ENCODE data around the gene TTLL13.
"Not testable (repeated sequence)": the region's sequence is repeated elsewhere in the genome, so short reads cannot be mapped to it uniquely, and the experiment has no call there.

Gene TTLL13

DNA sequence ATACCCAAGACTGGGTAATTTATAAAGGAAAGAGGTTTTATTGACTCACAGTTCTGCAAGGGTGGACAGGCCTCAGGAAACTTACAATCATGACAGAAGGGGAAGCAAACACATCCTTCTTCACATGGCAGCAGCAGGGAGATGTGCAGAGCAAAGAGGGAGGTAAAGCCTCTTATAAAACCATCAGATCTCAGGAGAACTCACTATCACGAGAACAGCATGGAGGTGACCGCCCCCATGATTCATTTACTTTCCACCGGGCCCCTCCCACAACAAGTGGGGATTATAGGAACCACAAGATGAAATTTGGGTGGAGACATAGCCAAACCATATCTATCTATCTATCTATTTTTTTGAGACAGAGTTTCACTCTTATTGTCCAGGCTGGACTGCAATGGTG, 10.0 kb upstream of the TTLL13 start:
- DNase-seq (ENCODE audit: low spot score), result no peak

DNA sequence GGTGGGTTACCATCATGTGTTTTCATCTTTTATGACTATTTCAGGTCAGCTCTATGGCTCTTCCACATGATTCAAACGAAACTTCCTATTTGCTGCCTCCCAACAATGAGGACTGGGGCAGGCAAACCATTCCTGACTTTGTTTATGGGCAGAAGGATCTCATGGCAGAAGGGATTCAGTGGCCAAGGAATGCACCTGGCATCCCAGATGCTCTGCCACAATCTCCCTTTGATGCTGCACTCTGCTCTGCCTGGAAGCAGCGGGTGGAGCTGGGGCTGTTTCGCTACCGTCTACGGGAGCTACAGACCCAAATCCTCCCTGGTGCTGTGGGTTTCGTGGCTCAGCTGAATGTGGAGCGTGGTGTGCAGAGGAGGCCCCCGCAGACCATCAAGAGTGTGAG, 8.5 kb upstream of the TTLL13 start:
- DNase-seq (ENCODE audit: low spot score), result no peak

DNA sequence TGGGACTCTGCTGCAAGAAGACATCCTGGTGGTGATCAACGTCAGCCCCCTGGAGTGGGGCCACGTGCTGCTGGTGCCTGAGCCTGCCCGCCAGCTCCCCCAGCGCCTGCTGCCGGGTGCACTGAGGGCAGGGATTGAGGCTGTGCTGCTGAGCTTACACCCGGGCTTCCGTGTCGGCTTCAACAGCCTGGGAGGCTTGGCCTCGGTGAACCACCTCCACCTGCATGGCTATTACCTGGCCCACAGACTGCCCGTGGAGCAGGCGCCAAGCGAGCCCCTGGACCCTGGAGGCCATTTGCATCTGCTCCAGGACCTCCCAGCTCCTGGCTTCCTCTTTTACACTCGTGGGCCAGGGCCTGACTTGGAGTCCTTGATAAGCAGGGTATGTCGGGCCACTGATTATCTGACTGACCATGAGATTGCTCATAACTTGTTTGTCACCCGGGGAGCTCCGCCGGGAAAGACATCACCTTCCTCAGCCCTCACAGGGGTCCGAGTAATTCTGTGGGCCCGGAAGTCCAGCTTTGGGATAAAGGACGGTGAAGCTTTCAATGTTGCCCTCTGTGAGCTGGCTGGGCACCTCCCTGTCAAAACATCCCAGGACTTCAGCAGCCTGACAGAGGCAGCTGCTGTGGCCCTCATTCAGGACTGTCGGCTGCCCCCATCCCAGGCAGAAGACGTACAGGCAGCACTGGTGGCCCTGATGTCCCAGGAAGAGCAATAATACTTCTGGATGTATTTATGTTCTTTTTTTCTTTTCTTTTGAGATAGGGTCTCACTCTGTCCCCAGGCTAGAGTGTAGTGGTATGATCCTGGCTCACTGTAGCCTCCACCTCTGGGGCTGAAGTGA, 7.8 kb upstream of the TTLL13 start:
- no peak for DNase-seq (ENCODE audit: low spot score)

DNA sequence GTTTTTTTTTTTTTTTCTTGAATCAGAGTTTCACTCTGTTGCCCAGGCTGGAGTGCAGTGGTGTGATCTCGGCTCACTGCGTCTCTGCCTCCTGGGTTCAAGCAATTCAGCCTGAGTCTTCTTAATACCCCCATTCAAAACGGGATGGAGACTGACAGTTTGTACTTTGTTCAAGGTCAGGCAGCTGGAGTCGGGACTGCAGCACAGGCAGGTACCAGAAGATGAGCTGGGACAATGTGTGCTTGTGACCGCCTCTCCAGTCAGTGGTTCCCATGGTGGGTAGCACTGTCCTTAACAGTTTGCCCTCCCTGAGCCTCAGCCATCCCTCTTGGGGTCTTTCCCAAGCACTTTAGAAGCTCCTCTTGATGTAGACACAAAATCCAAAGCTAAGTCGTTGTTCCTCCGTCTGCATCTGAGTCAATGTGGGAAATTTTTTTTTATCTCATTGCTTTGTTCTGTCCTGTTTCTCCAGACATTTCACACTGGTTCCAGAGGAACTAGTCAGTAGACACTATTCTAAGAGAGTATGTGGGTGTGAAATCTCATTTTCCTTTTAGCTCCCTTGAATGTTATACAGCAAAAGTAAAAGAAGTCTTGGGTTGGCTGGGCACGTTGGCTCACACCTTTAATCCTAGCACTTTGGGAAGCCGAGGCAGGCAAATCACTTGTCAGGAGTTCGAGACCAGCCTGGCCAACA, 5.3 kb upstream of the TTLL13 start:
- DNase-seq (ENCODE audit: low spot score), result no peak

DNA sequence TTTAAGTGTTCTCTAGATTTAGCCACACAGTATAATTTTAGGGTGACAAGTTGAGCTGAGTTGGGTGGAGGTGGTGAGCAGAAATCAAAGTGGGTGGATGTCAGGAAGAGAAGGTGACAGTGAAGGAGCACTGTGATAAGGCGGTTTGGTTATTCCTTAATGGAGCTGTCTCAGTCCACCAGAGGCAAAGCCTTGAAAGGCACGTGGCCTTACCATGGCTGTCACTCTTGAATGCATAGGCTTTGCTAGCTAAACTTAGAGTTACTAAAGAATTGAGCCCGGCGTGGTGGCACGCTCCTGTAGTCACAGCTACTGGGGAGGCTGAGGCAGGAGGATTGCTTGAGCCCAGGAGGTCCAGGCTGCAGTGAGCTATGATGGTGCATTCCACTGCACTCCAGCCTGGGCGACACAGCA, 560 bp upstream of the TTLL13 start:
- DNase-seq (ENCODE audit: low spot score), result no peak

DNA sequence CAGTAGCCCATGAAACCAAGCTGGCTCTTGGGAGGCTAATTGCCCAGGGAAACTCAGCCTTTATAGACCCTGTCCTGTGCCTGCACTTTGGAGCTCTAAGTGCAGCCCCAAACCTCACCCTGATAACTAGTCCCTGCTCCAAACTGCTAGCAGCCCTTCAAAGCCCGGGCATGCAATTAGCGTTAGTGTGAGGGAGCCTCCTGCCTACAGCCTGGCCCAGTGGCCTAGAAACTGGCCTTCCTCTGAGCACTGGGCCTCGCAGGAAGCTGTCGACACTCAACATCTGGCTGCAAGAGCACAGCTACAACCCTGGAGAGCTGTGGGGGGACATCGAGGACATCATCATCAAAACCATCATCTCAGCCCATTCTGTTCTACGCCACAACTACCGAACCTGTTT, 8.4 kb downstream of the TTLL13 start:
- DNase-seq (ENCODE audit: low spot score), result no peak

DNA sequence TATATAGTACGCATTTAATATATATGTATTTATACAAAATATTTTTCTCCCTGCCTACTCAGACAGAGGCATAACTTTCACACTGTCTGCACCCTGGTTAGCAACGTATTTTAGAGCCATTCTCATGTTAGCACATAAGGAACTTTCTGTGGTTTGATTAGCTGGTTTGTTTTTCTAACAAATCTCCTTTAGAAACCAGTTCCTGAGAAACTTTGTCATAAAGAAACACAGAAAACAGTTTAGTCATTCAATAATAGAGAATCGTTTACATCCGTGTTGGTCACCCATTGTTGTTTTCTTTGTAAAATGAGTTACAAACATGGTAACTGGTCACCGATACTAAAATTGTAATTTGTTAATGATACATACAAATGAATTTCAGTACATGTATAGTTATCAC, 10.2 kb downstream of the TTLL13 start:
- DNase-seq (ENCODE audit: low spot score), result no peak

DNA sequence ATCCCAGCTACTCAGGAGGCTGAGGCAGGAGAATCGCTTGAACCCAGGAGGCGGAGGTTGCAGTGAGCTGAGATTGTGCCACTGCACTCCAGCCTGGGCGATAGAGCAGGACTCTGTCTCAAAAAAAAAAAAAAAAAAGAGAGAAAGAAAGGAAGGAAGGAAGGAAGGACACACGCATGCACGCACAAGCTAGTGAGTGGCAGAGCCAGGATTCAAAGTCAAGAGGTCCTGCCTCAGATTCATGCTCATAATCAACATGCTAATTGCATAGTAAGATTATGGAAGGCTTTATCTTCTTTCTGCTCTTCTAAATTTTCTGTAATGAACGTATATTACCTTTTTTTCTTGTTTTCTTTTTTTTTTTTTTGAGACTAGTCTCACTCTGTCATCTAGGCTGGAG, 11.4 kb downstream of the TTLL13 start:
- DNase-seq (ENCODE audit: low spot score), result not testable (repeated sequence)

DNA sequence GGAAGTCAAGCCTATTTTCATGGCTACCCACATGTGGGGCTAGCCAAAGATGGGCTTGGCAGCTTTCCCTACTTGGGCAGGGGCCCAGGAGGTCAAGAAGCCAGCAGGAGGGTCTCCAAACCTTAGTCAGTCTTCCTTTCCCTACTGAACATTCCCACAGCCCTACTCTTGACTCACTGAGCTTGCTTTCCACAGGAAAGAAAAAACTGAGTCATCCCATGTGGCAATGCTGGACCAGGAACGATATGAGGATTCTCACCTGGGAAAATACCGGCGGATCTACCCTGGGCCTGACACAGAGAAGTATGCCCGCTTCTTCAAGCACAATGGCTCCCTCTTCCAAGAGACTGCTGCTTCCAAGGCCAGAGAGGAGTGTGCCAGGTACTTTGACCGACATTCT, 12.5 kb downstream of the TTLL13 start:
- DNase-seq (ENCODE audit: low spot score), result no peak

DNA sequence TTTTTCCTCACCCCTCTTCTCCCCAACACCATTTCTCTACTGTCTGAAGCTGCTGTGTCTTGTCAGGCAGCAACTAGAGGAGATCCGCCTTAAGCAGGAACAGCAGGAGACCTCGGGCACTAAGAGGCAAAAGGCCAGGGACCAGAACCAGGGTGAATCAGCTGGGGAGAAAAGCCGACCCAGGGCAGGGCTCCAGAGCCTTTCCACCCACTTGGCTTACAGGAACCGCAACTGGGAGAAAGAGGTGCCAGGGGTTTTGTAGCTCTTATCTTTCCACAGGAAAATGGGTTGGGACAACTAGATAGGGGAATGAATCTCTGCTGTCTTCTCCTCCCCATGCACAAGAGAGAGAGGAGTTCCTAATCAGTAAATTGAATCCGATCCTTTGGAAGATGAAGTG, 13.1 kb downstream of the TTLL13 start:
- no peak for DNase-seq (ENCODE audit: low spot score)

DNA sequence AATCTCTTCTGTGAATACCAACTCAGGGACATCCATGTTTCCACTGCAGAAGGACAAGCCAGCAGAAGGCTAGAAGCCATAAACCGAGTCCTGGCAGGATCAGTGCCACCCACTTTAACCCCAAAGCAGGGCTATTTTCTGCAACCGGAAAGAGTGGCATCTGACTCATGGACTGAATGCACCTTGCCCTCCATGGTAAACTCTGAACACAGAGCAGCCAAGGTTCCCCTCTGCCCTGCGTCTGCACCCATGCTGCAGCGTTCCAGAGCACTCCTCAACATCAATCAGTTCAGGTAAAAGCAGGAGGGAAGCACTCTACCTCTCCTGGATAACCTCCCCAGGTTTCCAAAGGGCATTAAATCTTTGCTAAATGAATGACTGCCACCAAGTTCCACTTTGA, 15.3 kb downstream of the TTLL13 start:
- DNase-seq (ENCODE audit: low spot score), result no peak

DNA sequence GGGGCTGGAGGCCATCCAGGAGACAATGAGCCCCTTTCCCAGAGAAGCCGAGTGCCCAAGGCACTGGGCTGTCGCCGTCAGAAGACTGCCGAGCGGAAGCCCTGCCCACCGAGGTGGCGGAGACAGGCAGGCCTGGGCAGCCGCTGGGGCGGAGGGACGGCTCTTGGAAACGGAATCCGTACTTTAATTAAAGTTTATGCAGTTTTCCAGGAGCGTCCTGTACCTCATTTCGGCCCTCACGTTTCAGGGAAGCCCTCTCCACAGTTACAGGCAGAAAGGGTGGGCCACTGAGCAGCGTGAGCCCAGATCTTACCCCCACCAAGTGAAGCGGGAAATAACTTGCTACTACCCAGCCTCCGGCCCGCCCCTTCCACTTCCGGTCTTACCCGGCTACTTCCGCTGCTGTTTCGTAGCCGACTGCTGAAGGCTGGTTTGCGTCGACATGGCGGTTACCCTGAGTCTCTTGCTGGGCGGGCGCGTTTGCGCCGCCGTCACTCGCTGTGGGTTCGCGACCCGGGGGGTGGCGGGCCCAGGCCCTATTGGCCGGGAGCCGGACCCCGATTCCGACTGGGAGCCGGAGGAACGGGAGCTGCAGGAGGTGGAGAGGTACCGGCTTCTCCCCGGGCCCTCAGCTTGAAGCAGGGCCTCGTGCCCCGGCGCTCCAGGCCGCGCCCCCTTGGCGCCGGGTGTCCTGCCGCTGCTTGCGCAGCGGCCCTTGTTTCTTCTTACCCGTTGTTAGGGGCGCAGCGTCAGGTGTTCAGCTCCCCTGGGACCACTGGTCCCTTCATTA, 16.1 kb downstream of the TTLL13 start, which contains the start of gene NGRN:
TSS of gene NGRN (plus strand) at position 402 of the 790 bp plus-strand sequence. CDS start at position 443, 41 bp downstream.
- peak; percentile 89 for DNase-seq (ENCODE audit: low spot score)

DNA sequence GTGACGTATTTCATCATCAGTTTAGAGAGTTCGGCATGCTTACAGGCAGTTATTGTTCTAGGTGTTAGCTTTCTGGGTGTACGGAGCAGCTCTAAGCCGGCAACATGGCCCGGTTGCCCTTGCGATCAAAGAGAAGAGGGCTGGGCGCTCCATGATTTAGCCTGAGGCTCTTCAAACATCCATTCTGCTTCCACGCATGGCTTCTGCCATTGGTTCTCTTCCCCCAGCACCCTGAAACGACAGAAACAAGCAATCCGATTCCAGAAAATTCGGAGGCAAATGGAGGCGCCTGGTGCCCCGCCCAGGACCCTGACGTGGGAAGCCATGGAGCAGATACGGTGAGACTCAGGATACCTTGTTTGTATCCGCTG, 16.7 kb downstream of the TTLL13 start:
- peak; percentile 60 for DNase-seq (ENCODE audit: low spot score)

DNA sequence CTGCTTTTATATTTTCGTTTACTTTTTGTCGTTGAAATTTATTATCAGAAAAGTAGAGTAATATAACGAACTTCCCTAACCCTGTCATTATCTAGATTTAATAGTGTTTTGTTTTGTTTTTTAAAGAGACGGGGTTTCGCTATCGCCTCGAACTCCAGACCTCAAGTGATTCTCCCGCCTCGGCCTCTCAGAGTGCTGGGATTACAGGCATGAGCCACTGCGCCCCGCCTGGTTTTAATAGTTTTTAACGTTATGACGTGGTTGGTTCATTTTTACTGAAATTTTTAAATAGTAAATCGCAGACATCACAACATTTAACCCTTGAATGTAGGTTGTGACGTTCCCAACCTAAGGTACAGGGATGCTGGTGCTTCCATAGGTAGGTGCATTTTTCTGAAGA, 17.1 kb downstream of the TTLL13 start:
- no peak for DNase-seq (ENCODE audit: low spot score)

DNA sequence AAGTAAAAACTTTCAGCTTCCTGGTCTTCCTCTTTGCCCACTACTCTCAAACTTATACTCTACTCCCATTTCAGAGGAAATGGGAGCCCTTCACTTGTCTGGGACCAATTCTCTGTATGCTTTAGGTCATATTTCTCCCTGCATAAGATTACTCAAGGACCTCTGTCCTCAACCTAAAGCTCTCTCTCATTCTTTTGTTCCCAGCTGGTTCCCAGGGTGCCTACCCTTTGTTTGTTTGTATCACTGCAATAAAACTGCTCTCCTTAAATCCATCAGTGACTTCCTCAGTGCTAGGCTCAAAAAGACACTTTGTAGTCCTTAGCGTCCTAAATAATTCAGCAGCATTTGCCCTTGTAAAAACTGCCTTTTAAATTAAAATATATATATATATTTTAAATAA, 19.1 kb downstream of the TTLL13 start:
- DNase-seq (ENCODE audit: low spot score), result no peak

DNA sequence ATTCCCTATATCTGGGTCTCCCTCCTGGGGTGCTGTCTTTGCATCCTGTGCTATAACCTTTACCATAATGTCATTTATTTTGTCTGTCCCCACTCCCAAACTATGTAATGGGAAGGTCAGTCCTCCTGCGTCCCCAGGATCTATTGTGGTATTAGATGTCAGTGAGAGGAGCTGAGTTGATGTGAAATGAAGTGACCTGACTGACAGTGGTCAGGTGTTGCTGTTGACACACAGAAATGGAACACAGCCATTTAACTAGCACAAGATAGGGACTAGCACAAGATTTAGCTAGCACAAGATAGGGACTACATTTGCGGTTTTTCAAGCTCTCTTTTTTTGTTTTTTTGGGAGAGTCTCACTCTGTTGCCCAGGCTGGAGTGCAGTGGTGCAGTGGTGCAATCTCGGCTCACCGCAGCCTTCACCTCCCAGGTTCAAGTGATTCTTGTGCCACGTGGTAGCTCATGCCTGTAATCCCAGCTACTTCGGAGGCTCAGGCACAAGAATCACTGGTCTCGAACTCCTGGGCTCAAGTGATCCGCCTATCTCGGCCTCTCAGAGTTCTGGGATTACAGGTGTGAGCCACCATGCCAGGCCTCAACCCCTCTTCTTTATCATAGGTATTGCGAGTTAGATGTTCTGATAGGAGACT, 21.3 kb downstream of the TTLL13 start:
- DNase-seq (ENCODE audit: low spot score), result no peak

DNA sequence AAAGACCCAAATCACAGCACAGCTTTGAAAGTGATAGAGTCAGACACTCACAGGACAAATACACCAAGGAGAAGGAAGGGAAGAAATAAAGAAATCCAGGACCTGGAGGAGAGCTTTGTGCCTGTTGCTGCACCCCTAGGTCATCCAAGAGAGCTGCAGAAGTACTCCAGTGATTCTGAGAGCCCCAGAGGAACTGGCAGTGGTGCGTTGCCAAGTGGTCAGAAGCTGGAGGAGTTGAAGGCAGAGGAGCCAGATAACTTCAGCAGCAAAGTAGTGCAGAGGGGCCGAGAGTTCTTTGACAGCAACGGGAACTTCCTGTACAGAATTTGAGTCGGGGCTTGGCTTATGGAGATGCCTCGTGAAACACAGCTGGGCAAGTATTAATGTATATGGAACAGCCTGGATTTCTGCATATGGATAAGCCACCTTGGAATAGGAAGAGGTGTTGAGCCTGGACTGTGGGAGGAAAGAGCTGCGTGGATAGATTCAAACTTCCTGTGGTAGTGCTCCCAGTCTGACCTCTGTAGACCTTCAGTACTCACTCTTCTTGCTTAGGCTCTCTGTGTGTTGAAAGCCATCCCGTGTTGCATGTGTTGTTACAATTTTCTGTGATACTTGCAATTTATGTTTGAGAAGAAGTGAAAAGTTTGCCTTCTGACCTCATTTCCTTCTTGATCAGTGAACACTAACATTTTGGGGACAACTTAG, 22.3 kb downstream of the TTLL13 start:
- DNase-seq (ENCODE audit: low spot score), result no peak

DNA sequence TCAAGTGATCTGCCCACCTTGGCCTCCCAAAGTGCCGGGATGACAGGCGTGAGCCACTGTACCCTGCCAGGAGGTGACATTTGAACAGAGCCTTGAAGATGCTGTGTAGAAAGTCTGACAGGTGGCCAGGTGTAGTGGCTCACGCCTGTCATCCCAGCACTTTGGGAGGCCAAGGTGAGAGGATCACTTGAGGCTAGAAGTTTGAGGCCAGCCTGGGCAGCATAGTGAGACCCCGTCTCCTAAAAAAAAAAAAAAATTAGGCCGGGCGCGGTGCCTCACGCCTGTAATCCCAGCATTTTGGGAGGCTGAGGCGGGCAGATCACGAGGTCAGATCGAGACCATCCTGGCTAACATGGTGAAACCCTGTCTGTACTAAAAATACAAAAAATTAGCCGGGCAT, 29.1 kb downstream of the TTLL13 start:
- not testable (repeated sequence) for DNase-seq (ENCODE audit: low spot score)

DNA sequence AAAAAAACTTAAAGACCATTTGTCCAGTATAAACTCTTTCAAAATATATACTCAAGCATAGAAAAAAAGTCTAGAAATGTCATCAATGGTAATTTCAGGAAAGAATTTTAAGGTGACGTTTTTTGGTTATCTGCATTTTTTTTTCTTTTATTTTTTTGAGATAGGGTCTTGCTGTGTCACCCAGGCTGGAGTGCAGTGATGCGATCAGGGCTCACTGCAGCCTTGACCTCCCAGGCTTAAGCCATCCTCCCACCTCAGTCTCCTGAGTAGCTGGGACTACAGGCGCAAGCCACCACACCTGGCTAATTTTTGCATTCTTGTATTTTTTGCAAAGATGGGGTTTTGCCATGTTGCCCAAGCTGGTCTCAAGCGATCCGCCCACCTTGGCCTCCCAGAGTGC, 31.4 kb downstream of the TTLL13 start:
- not testable (repeated sequence) for DNase-seq (ENCODE audit: low spot score)

DNA sequence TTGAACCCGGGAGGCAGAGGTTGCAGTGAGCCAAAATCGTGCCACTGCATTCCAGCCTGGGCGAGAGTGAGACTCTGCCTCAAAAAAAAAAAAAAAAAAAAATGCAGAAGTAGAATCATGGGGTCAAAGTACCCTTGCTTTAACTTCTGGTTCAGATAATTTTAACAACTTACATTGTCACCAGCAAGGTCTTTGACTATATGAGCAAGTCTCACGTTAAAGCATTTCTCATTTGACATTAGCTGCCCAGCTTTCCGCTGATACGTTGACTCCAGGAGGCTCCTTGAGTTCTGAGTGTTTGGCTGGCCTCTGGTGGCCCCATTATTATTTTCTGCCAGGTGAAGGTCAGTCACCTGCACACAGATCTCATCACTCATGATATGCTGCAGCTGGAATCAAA, 32.3 kb downstream of the TTLL13 start:
- DNase-seq (ENCODE audit: low spot score), result not testable (repeated sequence)

DNA sequence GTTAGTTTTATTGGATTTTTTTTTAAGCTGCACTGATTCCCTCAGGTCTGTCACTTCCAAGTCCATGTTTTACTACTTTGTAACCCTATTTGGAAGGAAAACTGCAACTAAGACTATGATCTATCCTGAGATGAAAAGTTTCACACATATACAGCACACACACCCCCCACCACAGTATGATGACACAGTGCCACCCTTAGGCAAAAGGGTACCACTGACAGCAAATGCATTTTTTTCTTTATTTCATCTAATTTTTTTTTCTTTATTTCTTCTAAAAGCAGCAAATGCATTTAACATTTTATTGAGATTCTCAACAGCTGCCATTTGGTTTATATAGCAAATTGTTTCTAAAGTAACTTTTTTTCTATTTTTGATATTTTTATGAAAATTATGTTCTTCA, 37.3 kb downstream of the TTLL13 start:
- peak; percentile 41 for DNase-seq (ENCODE audit: low spot score)

DNA sequence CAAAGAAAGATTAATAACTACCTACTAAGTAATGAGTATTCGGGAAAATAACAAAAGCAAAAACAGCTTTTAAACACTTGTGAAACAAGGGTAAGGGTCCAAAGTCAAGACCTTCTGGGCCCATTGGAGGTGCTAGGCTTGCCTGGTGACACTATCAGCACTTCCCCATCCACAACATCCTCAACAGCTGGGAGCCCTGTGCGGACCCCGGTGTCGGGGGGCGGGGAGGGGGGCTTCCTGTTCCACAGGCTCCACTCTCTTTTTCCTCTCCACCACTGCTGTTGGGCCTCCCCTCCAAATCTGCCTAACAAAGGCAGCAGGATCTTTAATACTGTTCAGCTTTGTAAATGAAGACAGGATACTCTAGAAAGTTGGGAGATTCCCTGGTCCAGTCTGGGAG, 37.7 kb downstream of the TTLL13 start:
- no peak for DNase-seq (ENCODE audit: low spot score)

Data from HuH-7.5 (cell line).